ENCODE data around the gene SYNGR4.
A peak's percentile ranks its signal among the peaks of the same experiment; 100 is the strongest.

Gene SYNGR4

GRCh38 chr19:48341515-48342413 is 22.4 kb upstream of the SYNGR4 start:
- DNase-seq = no peak

- DNase-seq = no peak
Observed at GRCh38 chr19:48342414-48342738, 21.8 kb upstream of the SYNGR4 start.

- DNase-seq = no peak
Observed at GRCh38 chr19:48342841-48343540, 21.2 kb upstream of the SYNGR4 start.

- DNase-seq = no peak
Observed at GRCh38 chr19:48344892-48345291, 19.3 kb upstream of the SYNGR4 start.

- DNase-seq = no peak
Observed at GRCh38 chr19:48346191-48346590, 18.0 kb upstream of the SYNGR4 start.

GRCh38 chr19:48348045-48348444 is 16.1 kb upstream of the SYNGR4 start:
- DNase-seq = no peak

- no peak for DNase-seq
Observed at GRCh38 chr19:48348737-48349136, 15.4 kb upstream of the SYNGR4 start.

GRCh38 chr19:48350856-48351255 is 13.3 kb upstream of the SYNGR4 start:
- no peak for DNase-seq

- DNase-seq = peak; percentile 41 to 66 (median 57)
Observed at GRCh38 chr19:48351341-48351752, 12.8 kb upstream of the SYNGR4 start.

GRCh38 chr19:48353677-48354076 is 10.5 kb upstream of the SYNGR4 start:
- DNase-seq = no peak

- DNase-seq = no peak
Observed at GRCh38 chr19:48354332-48354992, 9.7 kb upstream of the SYNGR4 start.

GRCh38 chr19:48355365-48355954 is 8.7 kb upstream of the SYNGR4 start:
- DNase-seq = no peak

- no peak for DNase-seq
Observed at GRCh38 chr19:48359123-48359522, 5.0 kb upstream of the SYNGR4 start.

- no peak for DNase-seq
Observed at GRCh38 chr19:48361912-48362311, 2.3 kb upstream of the SYNGR4 start.

- peak; percentile 91 to 98 (median 96) for DNase-seq
Observed at GRCh38 chr19:48362716-48363499, 1.3 kb upstream of the SYNGR4 start.

GRCh38 chr19:48363500-48363809 is 712 bp upstream of the SYNGR4 start:
- DNase-seq = no peak

GRCh38 chr19:48364598-48365348 is 606 bp downstream of the SYNGR4 start:
- DNase-seq = no peak

- DNase-seq = no peak
Observed at GRCh38 chr19:48365602-48366001, 1.4 kb downstream of the SYNGR4 start.

- no peak for DNase-seq
Observed at GRCh38 chr19:48367855-48368254, 3.7 kb downstream of the SYNGR4 start.

- DNase-seq = peak; percentile 50 to 80 (median 72)
Observed at GRCh38 chr19:48368936-48369335, 4.8 kb downstream of the SYNGR4 start.

GRCh38 chr19:48370955-48371354 is 6.8 kb downstream of the SYNGR4 start:
- no peak for DNase-seq

GRCh38 chr19:48371367-48371766 is 7.2 kb downstream of the SYNGR4 start:
- DNase-seq = no peak
